Neural cell (in vitro differentiated cells): ENCODE measurements around the gene LSMEM2.

Experiments used
- CTCF ChIP-seq: fragments of 450-650 bp; IDR thresholded peaks from 2 replicates; pipeline ENCODE4 v1.5.1; 2014; ENCODE audit warnings: antibody characterized with exemption, mild to moderate bottlenecking, moderate library complexity; ENCODE audit not compliant: poor library complexity, severe bottlenecking
- EZH2 ChIP-seq: fragments of 200-600, 300-800 bp; shearing (Covaris generic), sonication (generic); IDR thresholded peaks from 2 replicates; pipeline ENCODE4 v1.6.1; 2014; ENCODE audit warnings: antibody characterized with exemption, low read length, borderline replicate concordance, mild to moderate bottlenecking; ENCODE audit not compliant: insufficient read depth, poor library complexity, severe bottlenecking
- MXI1 ChIP-seq: fragments of 450-650 bp; conservative IDR thresholded peaks from 2 replicates; pipeline ENCODE4 v1.6.1; 2014; ENCODE audit warnings: antibody characterized with exemption, mild to moderate bottlenecking; ENCODE audit not compliant: poor library complexity, severe bottlenecking
- POLR2AphosphoS5 ChIP-seq: IDR thresholded peaks from 2 replicates; pipeline ENCODE4 v1.6.1; 2012
- RAD21 ChIP-seq: fragments of 450-650 bp; conservative IDR thresholded peaks from 2 replicates; pipeline ENCODE4 v1.6.1; 2014; ENCODE audit warnings: antibody characterized with exemption, mild to moderate bottlenecking, moderate library complexity
- TAF1 ChIP-seq: IDR thresholded peaks from 2 replicates; pipeline ENCODE4 v1.6.1; 2012; ENCODE audit warnings: low read depth

- no peak for TF ChIP-seq CTCF
- no peak for TF ChIP-seq POLR2AphosphoS5
- TF ChIP-seq TAF1, result no peak
- no peak for TF ChIP-seq RAD21
- no peak for TF ChIP-seq MXI1
- no peak for TF ChIP-seq EZH2
These were observed 16.1 kb upstream of the LSMEM2 start for GRCh38 chr3:50262778-50263177.
